Ascending aorta (tissue), 2 donors: ENCODE data around the gene FHOD3. TPM values are rescaled to one million over a fixed set of nuclear protein-coding genes. Genes with fewer than 3 reads are reported as not detected.

Source experiments
- DNase-seq, 2 donors: peaks; one replicate each; pipeline ENCODE4 v3.0.0-alpha.2; 2019; ENCODE audit warnings: low spot score in 2 of 2
- H3K27ac ChIP-seq, 2 donors: fragments of 200-600 bp; sonication (generic); one replicate each; pipeline ENCODE4 v1.5.1; 2016 to 2017; ENCODE audit warnings: mild to moderate bottlenecking in 1 of 2
- H3K27me3 ChIP-seq: fragments of 200-600 bp; sonication (generic); one replicate; pipeline ENCODE4 v1.5.1; 2017
- H3K36me3 ChIP-seq, 2 donors: fragments of 200-600 bp; sonication (generic); one replicate each; pipeline ENCODE4 v1.5.1; 2016
- H3K4me1 ChIP-seq, 2 donors: fragments of 200-600 bp; sonication (generic); one replicate each; pipeline ENCODE4 v1.5.1; 2016 to 2017; ENCODE audit warnings: mild to moderate bottlenecking in 1 of 2
- H3K4me3 ChIP-seq, 2 donors: fragments of 200-600 bp; sonication (generic); one replicate each; pipeline ENCODE4 v1.5.1; 2016 to 2017; ENCODE audit warnings: mild to moderate bottlenecking in 1 of 2
- H3K9me3 ChIP-seq, 2 donors: fragments of 200-600 bp; sonication (generic); one replicate each; pipeline ENCODE4 v1.5.1; 2016
- CTCF ChIP-seq, 3 experiments: fragments of 200-600 bp in 2 of 3; fragments of 450-650 bp in 1 of 3; sonication (generic) in 2 of 3; IDR thresholded peaks; one replicate each; pipeline ENCODE4 v1.5.1; 2016 to 2019; ENCODE audit warnings: antibody characterized with exemption in 3 of 3, mild to moderate bottlenecking in 1 of 3, moderate library complexity in 1 of 3
- intact Hi-C: fragments of 100-400 bp; cut with DNase I; formaldehyde crosslinking; loops from one replicate; pipeline ENCODE4 v1.15.1; 2023
- total RNA-seq: library from RNA; depleted of rRNA; stranded (reverse); fragments of >200 nt; gene quantifications from one replicate; pipeline ENCODE4 v1.1.0, GENCODE V29; 2016

Gene FHOD3
- total RNA-seq, 1 donor from 2014 or later, result 12.7 TPM

DNA sequence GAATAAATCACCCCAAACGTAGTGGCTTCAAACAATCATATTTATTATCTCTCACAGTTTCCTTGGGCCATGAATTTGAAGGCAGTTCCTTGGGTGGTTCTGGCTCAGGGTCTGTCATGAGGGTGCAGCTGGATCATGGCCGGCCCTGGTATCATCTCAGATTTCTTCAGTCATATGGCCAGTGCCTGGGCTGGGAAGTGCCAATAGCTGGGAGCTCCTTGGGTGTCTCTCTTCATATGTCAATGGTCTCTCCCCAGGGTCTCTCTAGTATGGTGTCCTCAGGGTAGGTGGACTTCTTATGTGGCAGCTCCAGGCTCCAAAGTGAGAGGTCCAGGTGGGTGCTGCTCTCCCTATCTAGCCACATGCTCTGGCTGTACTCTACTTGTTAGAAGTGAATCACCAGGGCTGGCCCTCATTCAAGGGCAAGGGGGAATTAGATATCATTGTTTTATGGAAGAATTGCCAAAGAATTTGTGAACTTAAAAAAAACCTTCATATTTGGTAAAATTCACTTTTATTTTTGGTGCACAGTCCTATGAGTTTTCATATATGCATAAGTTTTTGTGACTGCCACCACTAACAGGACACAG is 15.4 kb downstream of the FHOD3 start:
- H3K27me3 ChIP-seq, result no peaks in the 10 kb centered on the region
- DNase-seq, result no peak
- no peaks in the 10 kb centered on the region for H3K9me3 ChIP-seq
- TF ChIP-seq CTCF (IDR thresholded peaks at IDR 0.05), result no peak
- H3K4me3 ChIP-seq, result no peak overlapping the region
- H3K36me3 ChIP-seq, result no peaks in the 10 kb centered on the region
- peaks cover 0 to 3% of the 10 kb centered on the region in 2 donors for H3K4me1 ChIP-seq
- no peak overlapping the region for H3K27ac ChIP-seq
- intact Hi-C loops, result no loop called here

DNA sequence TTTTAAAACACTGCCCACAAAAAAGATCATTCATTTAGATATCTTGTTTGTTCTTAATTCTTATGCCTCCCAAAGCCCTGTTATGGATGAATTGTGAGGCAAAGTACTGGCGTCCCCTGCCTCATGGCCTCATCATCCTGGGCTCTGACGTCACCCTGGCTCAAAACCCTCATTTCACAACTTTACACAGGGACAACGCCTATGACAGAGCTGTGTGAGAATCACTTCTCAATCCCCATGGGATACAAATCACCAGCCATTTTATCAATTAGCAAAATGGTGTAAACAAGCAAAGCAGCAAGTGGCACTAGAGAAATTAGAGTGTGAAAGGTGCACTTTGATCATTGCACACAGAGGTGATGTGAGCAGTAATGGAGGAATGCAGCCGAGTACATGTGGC is 16.6 kb downstream of the FHOD3 start:
- no peak for TF ChIP-seq CTCF (IDR thresholded peaks at IDR 0.05)
- Histone ChIP-seq H3K27me3 (no peaks in the 10 kb centered on the region), H3K4me1 (peaks cover 0 to 3% of the 10 kb centered on the region in 2 donors), H3K36me3 (no peaks in the 10 kb centered on the region), H3K4me3 (no peak overlapping the region), H3K27ac (no peak overlapping the region), H3K9me3 (peaks cover 0 to 2% of the 10 kb centered on the region in 2 donors)
- DNase-seq, result no peak
- intact Hi-C loops, result no loop called here

- DNase-seq, result no peak
- intact Hi-C loops, result no loop called here
- no peak overlapping the region for H3K27ac ChIP-seq
These were observed 17.2 kb downstream of the FHOD3 start for GRCh38 chr18:36314754-36315153.

DNA sequence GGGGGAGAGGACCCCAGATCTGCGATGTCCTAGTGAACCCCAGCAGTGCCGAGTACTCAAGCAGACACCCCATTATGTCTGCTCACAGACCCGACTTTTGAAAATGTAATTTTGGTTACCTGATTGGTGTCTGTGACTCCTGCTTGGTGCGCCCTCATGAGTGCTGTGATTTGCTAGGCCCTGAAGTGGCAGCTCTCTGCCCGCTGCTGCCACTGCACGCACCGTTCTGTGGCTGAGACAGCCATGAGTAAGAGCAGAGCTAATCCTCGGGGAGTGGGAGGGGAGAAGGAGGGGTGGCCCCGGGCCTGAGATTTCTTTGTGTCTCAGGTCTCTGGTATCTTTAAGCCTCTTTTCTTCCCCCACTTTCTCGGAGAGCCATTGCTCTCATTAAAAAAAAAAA is 18.2 kb downstream of the FHOD3 start:
- H3K27me3 ChIP-seq, result no peaks in the 10 kb centered on the region
- H3K9me3 ChIP-seq, result peaks cover 0 to 4% of the 10 kb centered on the region in 2 donors
- DNase-seq, result no peak
- no peaks in the 10 kb centered on the region for H3K36me3 ChIP-seq
- intact Hi-C loops, result no loop called here
- H3K4me1 ChIP-seq, result peaks cover 0 to 3% of the 10 kb centered on the region in 2 donors
- no peak overlapping the region for H3K27ac ChIP-seq
- no peak overlapping the region for H3K4me3 ChIP-seq
- no peak for TF ChIP-seq CTCF (IDR thresholded peaks at IDR 0.05)

More at GRCh38 chr18:36314754-36315153, 17.2 kb downstream of the FHOD3 start:
- no peaks in the 10 kb centered on the region for H3K36me3 ChIP-seq
- no peaks in the 10 kb centered on the region for H3K27me3 ChIP-seq
- H3K9me3 ChIP-seq, result peaks cover 0 to 4% of the 10 kb centered on the region in 2 donors
- TF ChIP-seq CTCF (IDR thresholded peaks at IDR 0.05), result no peak
- H3K4me3 ChIP-seq, result no peak overlapping the region
- peaks cover 0 to 3% of the 10 kb centered on the region in 2 donors for H3K4me1 ChIP-seq

GRCh38 chr18:36316246-36316645 is 18.7 kb downstream of the FHOD3 start:
- no peak for TF ChIP-seq CTCF (IDR thresholded peaks at IDR 0.05)
- no peak overlapping the region for H3K27ac ChIP-seq

More at GRCh38 chr18:36316246-36316645, 18.7 kb downstream of the FHOD3 start:
- peaks cover 0 to 3% of the 10 kb centered on the region in 2 donors for H3K4me1 ChIP-seq
- no peak for DNase-seq
- peaks cover 0 to 4% of the 10 kb centered on the region in 2 donors for H3K9me3 ChIP-seq
- no peak overlapping the region for H3K4me3 ChIP-seq
- intact Hi-C loops, result no loop called here
- H3K36me3 ChIP-seq, result no peaks in the 10 kb centered on the region
- no peaks in the 10 kb centered on the region for H3K27me3 ChIP-seq
